Fibroblast of lung (primary cell): ENCODE data around the gene MUSTN1.

Experiments
- EZH2 ChIP-seq: IDR thresholded peaks from 2 replicates; pipeline ENCODE4 v1.5.1; 2012; ENCODE audit warnings: low read length, control low read depth, mild to moderate bottlenecking; ENCODE audit errors: missing control alignments
- TF ChIP-seq, protein P1 (sequence below), 2 donors: IDR thresholded peaks in 1 of 2; conservative IDR thresholded peaks in 1 of 2; 1 replicate in 1 of 2; 2 replicates in 1 of 2; pipeline ENCODE4 v1.5.1; 2011 to 2012; ENCODE audit warnings: low read length in 2 of 2, control low read depth in 1 of 2, inconsistent platforms in 1 of 2, low read depth in 1 of 2, mild to moderate bottlenecking in 1 of 2

DNA sequence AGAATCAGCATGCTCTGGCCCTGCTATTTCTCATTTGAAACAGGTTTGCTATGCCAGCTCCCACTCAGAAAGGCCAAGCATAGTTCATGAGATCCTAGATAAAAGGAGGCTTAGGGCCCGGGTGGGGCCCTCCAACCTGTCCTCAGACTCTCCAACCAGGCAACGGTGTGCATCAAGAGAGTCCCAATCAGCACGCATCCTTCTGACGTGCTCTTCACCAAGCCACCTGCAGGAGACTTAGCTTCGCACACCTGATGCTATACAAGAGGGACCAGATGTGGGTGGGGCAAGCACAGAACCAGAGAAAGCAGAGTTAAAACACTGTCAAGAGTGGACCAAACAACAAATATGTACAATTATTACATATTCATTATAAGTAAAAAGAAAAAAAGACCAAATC is 45.2 kb upstream of the MUSTN1 start:
- TF ChIP-seq, protein P1, sequence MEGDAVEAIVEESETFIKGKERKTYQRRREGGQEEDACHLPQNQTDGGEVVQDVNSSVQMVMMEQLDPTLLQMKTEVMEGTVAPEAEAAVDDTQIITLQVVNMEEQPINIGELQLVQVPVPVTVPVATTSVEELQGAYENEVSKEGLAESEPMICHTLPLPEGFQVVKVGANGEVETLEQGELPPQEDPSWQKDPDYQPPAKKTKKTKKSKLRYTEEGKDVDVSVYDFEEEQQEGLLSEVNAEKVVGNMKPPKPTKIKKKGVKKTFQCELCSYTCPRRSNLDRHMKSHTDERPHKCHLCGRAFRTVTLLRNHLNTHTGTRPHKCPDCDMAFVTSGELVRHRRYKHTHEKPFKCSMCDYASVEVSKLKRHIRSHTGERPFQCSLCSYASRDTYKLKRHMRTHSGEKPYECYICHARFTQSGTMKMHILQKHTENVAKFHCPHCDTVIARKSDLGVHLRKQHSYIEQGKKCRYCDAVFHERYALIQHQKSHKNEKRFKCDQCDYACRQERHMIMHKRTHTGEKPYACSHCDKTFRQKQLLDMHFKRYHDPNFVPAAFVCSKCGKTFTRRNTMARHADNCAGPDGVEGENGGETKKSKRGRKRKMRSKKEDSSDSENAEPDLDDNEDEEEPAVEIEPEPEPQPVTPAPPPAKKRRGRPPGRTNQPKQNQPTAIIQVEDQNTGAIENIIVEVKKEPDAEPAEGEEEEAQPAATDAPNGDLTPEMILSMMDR (conservative IDR thresholded peaks at IDR 0.05 in 1 of 2, IDR thresholded peaks at IDR 0.05 in 1 of 2; ENCODE audit: low read depth in 1 of 2, low read length in 2 of 2), result no peak
- no peak for TF ChIP-seq EZH2
